ES-I3 (cell line): ENCODE measurements around the gene FBP1.
"Not testable (repeated sequence)": the region's sequence is repeated elsewhere in the genome, so short reads cannot be mapped to it uniquely, and the experiment has no call there.

Experiments
- H3K36me3 ChIP-seq: 2 replicates; pipeline ENCODE4 v1.6.1; 2013; ENCODE audit warnings: mild to moderate bottlenecking, low read length, control low read depth, moderate library complexity; ENCODE audit not compliant: insufficient read depth
- H3K4me1 ChIP-seq: 2 replicates; pipeline ENCODE4 v1.6.1; 2013; ENCODE audit warnings: mild to moderate bottlenecking, control low read depth, low read length; ENCODE audit not compliant: insufficient read depth
- H3K9ac ChIP-seq: 2 replicates; pipeline ENCODE4 v1.6.1; 2013; ENCODE audit warnings: low read depth, mild to moderate bottlenecking, low read length, moderate library complexity
- H3K9me3 ChIP-seq: 2 replicates; pipeline ENCODE4 v1.6.1; 2013; ENCODE audit warnings: mild to moderate bottlenecking, low read length, moderate library complexity; ENCODE audit not compliant: control insufficient read depth, insufficient read depth

Gene FBP1

GRCh38 chr9:94613003-94613402, 26.3 kb downstream of the FBP1 start:
- no peaks in the 10 kb centered on the region for H3K9me3 ChIP-seq
- peaks cover 6% of the 10 kb centered on the region; the same call in 1 of the 2 replicates for H3K4me1 ChIP-seq

GRCh38 chr9:94612071-94612470, 27.2 kb downstream of the FBP1 start:
- Histone ChIP-seq H3K9ac (no peak overlapping the region), H3K36me3 (no peaks in the 10 kb centered on the region), H3K4me1 (peaks cover 14% of the 10 kb centered on the region), H3K9me3 (no peaks in the 10 kb centered on the region)

More at GRCh38 chr9:94613003-94613402, 26.3 kb downstream of the FBP1 start:
- H3K36me3 ChIP-seq, result no peaks in the 10 kb centered on the region
- H3K9ac ChIP-seq, result no peak overlapping the region

GRCh38 chr9:94611638-94612068, 27.7 kb downstream of the FBP1 start:
- Histone ChIP-seq H3K9me3 (no peaks in the 10 kb centered on the region), H3K4me1 (peaks cover 14% of the 10 kb centered on the region), H3K36me3 (no peaks in the 10 kb centered on the region), H3K9ac (no peak overlapping the region)

- H3K4me1 ChIP-seq, result peaks cover 14% of the 10 kb centered on the region
- no peak overlapping the region for H3K9ac ChIP-seq
- no peaks in the 10 kb centered on the region for H3K9me3 ChIP-seq
- H3K36me3 ChIP-seq, result no peaks in the 10 kb centered on the region
These were observed 29.1 kb downstream of the FBP1 start for GRCh38 chr9:94610181-94610606.

- H3K36me3 ChIP-seq, result no peaks in the 10 kb centered on the region
- peaks cover 17% of the 10 kb centered on the region for H3K4me1 ChIP-seq
- no peaks in the 10 kb centered on the region for H3K9me3 ChIP-seq
- H3K9ac ChIP-seq, result no peak overlapping the region
These were observed 32.0 kb downstream of the FBP1 start for GRCh38 chr9:94607423-94607691.

- Histone ChIP-seq H3K9me3 (no peaks in the 10 kb centered on the region), H3K36me3 (no peaks in the 10 kb centered on the region), H3K4me1 (peaks cover 17% of the 10 kb centered on the region), H3K9ac (no peak overlapping the region)
These were observed 32.5 kb downstream of the FBP1 start for GRCh38 chr9:94606646-94607422.

GRCh38 chr9:94603259-94604160, 35.8 kb downstream of the FBP1 start:
- Histone ChIP-seq H3K4me1 (peaks cover 16% of the 10 kb centered on the region), H3K36me3 (no peaks in the 10 kb centered on the region), H3K9ac (no peak overlapping the region), H3K9me3 (no peaks in the 10 kb centered on the region)

- Histone ChIP-seq H3K36me3 (no peaks in the 10 kb centered on the region), H3K9me3 (no peaks in the 10 kb centered on the region), H3K9ac (no peak overlapping the region), H3K4me1 (peaks cover 8% of the 10 kb centered on the region; the same call in 1 of the 2 replicates)
These were observed 36.7 kb downstream of the FBP1 start for GRCh38 chr9:94602666-94603065.

GRCh38 chr9:94600715-94601114, 38.6 kb downstream of the FBP1 start:
- Histone ChIP-seq H3K36me3 (no peaks in the 10 kb centered on the region; the same call in 1 of the 2 replicates), H3K9me3 (no peaks in the 10 kb centered on the region), H3K9ac (no peak overlapping the region), H3K4me1 (0 out of 2 replicates have a peak, but pooled peaks cover 3% of the 10 kb centered on the region)

- no peaks in the 10 kb centered on the region; the same call in 1 of the 2 replicates for H3K36me3 ChIP-seq
- H3K4me1 ChIP-seq, result 0 out of 2 replicates have a peak, but pooled peaks cover 3% of the 10 kb centered on the region
- no peaks in the 10 kb centered on the region for H3K9me3 ChIP-seq
- H3K9ac ChIP-seq, result no peak overlapping the region
These were observed 39.1 kb downstream of the FBP1 start for GRCh38 chr9:94600258-94600657.

GRCh38 chr9:94599102-94599501, 40.2 kb downstream of the FBP1 start:
- Histone ChIP-seq H3K9ac (no peak overlapping the region), H3K4me1 (0 out of 2 replicates have a peak, but pooled peaks cover 3% of the 10 kb centered on the region), H3K9me3 (no peaks in the 10 kb centered on the region)

GRCh38 chr9:94593459-94594345, 45.6 kb downstream of the FBP1 start, which contains the start of gene FBP2:
TSS of gene FBP2 (minus strand) at chr9:94593824. CDS start at chr9:94593726, 98 bp downstream.
- Histone ChIP-seq H3K4me1 (no peaks in the 10 kb centered on the region), H3K9me3 (no peaks in the 10 kb centered on the region), H3K9ac (no peak within 1 kb of the TSS), H3K36me3 (no peaks in the 10 kb centered on the region; the same call in 1 of the 2 replicates)

More at GRCh38 chr9:94599102-94599501, 40.2 kb downstream of the FBP1 start:
- no peaks in the 10 kb centered on the region; the same call in 1 of the 2 replicates for H3K36me3 ChIP-seq

- H3K9me3 ChIP-seq, H3K36me3 ChIP-seq, H3K4me1 ChIP-seq, H3K9ac ChIP-seq: not testable (repeated sequence)
These were observed 46.6 kb downstream of the FBP1 start for GRCh38 chr9:94592683-94593082.

GRCh38 chr9:94591876-94592275, 47.4 kb downstream of the FBP1 start:
- no peaks in the 10 kb centered on the region; the same call in 1 of the 2 replicates for H3K36me3 ChIP-seq
- H3K9ac ChIP-seq, result no peak overlapping the region
- no peaks in the 10 kb centered on the region for H3K4me1 ChIP-seq
- H3K9me3 ChIP-seq, result no peaks in the 10 kb centered on the region
